ENCODE measurements around the gene ATRN. TPM values are rescaled to one million over a fixed set of nuclear protein-coding genes. Genes with fewer than 3 reads are reported as not detected.

ATRN gene
- total RNA-seq, 1 donor from 2014 or later: 8.6 TPM

- Histone ChIP-seq H3K36me3 (peaks cover 37 to 56% of the 10 kb centered on the region in 2 donors), H3K27me3 (no peaks in the 10 kb centered on the region), H3K9me3 (no peaks in the 10 kb centered on the region), H3K4me1 (peaks cover 11 to 18% of the 10 kb centered on the region in 2 donors), H3K27ac (no peak overlapping the region), H3K4me3 (no peak overlapping the region)
- DNase-seq (ENCODE audit: low spot score in 2 of 2): no peak
- no peak for TF ChIP-seq CTCF (IDR thresholded peaks at IDR 0.05)
- intact Hi-C loops (cut with DNase I): no loop called here
Measured at GRCh38 chr20:3673221-3674070, 202.6 kb downstream of the ATRN start.

GRCh38 chr20:3674447-3674846 is 203.6 kb downstream of the ATRN start:
- H3K4me3 ChIP-seq: no peak overlapping the region
- H3K27ac ChIP-seq: no peak overlapping the region
- no peak for DNase-seq (ENCODE audit: low spot score in 2 of 2)
- peaks cover 11 to 21% of the 10 kb centered on the region in 2 donors for H3K4me1 ChIP-seq
- intact Hi-C loops (cut with DNase I): no loop called here
- no peaks in the 10 kb centered on the region for H3K27me3 ChIP-seq
- peaks cover 37 to 50% of the 10 kb centered on the region in 2 donors for H3K36me3 ChIP-seq
- H3K9me3 ChIP-seq: no peaks in the 10 kb centered on the region
- TF ChIP-seq CTCF (IDR thresholded peaks at IDR 0.05): no peak

GRCh38 chr20:3674995-3675900 is 204.4 kb downstream of the ATRN start:
- no peak overlapping the region for H3K27ac ChIP-seq
- no peaks in the 10 kb centered on the region for H3K9me3 ChIP-seq
- no peak for DNase-seq (ENCODE audit: low spot score in 2 of 2)
- H3K36me3 ChIP-seq: peaks cover 37 to 48% of the 10 kb centered on the region in 2 donors
- H3K4me3 ChIP-seq: no peak overlapping the region
- intact Hi-C loops (cut with DNase I): no loop called here
- peaks cover 11 to 24% of the 10 kb centered on the region in 2 donors for H3K4me1 ChIP-seq
- no peak for TF ChIP-seq CTCF (IDR thresholded peaks at IDR 0.05)
- H3K27me3 ChIP-seq: no peaks in the 10 kb centered on the region

GRCh38 chr20:3677733-3678132 is 206.9 kb downstream of the ATRN start:
- intact Hi-C loops (cut with DNase I): loop anchor here (2.0 kb wide), 3 partner anchors 71 to 103 kb away; partner anchors contain the start of gene SPEF1
- peaks cover 16 to 26% of the 10 kb centered on the region in 2 donors for H3K36me3 ChIP-seq
- H3K27ac ChIP-seq: peak overlapping the region; percentile 90 to 94
- no peak for DNase-seq (ENCODE audit: low spot score in 2 of 2)
- no peak for TF ChIP-seq CTCF (IDR thresholded peaks at IDR 0.05)
- no peak overlapping the region for H3K4me3 ChIP-seq
- H3K4me1 ChIP-seq: peaks cover 16 to 37% of the 10 kb centered on the region in 2 donors
- H3K9me3 ChIP-seq: no peaks in the 10 kb centered on the region
- no peaks in the 10 kb centered on the region for H3K27me3 ChIP-seq

GRCh38 chr20:3678198-3678597 is 207.4 kb downstream of the ATRN start:
- H3K9me3 ChIP-seq: no peaks in the 10 kb centered on the region
- H3K4me3 ChIP-seq: no peak overlapping the region
- H3K36me3 ChIP-seq: peaks cover 15 to 21% of the 10 kb centered on the region in 2 donors
- no peaks in the 10 kb centered on the region for H3K27me3 ChIP-seq
- peak overlapping the region; percentile 90 to 94 for H3K27ac ChIP-seq
- TF ChIP-seq CTCF (IDR thresholded peaks at IDR 0.05): no peak
- intact Hi-C loops (cut with DNase I): no loop called here
- DNase-seq (ENCODE audit: low spot score in 2 of 2): no peak
- peaks cover 16 to 37% of the 10 kb centered on the region in 2 donors for H3K4me1 ChIP-seq
